Coronary artery (tissue), 2 donors: ENCODE measurements around the gene CCDC157.
A peak's percentile ranks its signal among the peaks of the same experiment; 100 is the strongest.

Experiments
- DNase-seq: peaks from one replicate; pipeline ENCODE4 v3.0.0-alpha.2; 2017; ENCODE audit warnings: low spot score
- H3K27ac ChIP-seq, 2 donors: fragments of 200-600 bp; sonication (generic); one replicate each; pipeline ENCODE4 v1.5.1; 2016 to 2019
- H3K4me3 ChIP-seq: fragments of 200-600 bp; sonication (generic); 2 replicates; pipeline ENCODE4 v1.5.1; 2016; ENCODE audit warnings: mild to moderate bottlenecking, moderate library complexity
- TF ChIP-seq, protein P1 (sequence below): fragments of 200-600 bp; sonication (generic); IDR thresholded peaks from one replicate; pipeline ENCODE4 v1.5.1; 2019; ENCODE audit warnings: antibody characterized with exemption

The CCDC157 gene

DNA sequence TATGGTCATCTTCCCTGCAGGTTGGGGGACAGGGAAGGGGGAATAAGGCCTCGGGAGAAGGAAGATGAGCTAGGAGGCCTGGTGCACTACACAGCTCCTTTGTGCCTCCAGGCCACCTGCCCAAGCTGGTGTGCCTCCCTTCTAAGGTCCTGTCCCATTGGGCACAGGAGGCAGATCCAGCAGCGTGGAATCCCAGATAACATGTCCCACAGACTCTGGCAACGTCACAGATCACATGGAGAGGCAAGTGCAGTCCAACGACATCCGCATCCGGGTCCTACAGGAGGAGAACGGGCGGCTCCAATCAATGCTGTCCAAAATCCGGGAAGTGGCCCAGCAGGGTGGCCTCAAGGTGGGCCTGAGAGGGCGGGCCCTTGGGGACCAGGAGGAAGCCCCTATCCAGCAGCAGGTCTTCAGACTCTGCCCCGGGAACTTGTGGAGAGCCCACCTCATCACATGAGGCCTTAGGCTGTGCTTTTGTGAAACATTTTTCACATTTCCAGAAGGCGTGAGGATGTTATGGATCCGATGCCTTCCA, 18.6 kb downstream of the CCDC157 start:
- no peak for DNase-seq
- Histone ChIP-seq H3K4me3 (no peak overlapping the region), H3K27ac (no peak overlapping the region)
- TF ChIP-seq, protein P1, sequence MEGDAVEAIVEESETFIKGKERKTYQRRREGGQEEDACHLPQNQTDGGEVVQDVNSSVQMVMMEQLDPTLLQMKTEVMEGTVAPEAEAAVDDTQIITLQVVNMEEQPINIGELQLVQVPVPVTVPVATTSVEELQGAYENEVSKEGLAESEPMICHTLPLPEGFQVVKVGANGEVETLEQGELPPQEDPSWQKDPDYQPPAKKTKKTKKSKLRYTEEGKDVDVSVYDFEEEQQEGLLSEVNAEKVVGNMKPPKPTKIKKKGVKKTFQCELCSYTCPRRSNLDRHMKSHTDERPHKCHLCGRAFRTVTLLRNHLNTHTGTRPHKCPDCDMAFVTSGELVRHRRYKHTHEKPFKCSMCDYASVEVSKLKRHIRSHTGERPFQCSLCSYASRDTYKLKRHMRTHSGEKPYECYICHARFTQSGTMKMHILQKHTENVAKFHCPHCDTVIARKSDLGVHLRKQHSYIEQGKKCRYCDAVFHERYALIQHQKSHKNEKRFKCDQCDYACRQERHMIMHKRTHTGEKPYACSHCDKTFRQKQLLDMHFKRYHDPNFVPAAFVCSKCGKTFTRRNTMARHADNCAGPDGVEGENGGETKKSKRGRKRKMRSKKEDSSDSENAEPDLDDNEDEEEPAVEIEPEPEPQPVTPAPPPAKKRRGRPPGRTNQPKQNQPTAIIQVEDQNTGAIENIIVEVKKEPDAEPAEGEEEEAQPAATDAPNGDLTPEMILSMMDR, result no peak

DNA sequence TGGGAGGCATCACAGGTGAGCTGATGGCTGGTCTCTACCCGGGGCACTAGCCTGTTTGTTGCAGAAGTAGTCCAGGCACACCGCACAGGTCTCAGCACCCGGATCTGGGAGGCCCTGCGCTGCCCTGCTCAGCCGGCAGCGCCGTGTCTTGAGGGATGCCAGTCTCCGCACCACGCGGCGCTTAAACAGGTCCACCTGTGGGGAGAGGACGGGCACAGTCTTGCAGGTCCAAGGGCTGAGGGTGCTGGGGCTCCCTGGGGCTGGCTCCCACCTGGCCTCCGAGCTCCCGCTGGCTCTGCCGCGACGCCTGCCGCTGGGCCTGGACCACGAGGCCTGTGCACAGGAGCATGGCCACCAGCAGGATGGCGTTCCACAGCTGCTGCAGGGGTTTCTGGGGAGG, 23.2 kb downstream of the CCDC157 start:
- Histone ChIP-seq H3K27ac (no peak overlapping the region), H3K4me3 (no peak overlapping the region)
- no peak for DNase-seq
- TF ChIP-seq, protein P1, result no peak

DNA sequence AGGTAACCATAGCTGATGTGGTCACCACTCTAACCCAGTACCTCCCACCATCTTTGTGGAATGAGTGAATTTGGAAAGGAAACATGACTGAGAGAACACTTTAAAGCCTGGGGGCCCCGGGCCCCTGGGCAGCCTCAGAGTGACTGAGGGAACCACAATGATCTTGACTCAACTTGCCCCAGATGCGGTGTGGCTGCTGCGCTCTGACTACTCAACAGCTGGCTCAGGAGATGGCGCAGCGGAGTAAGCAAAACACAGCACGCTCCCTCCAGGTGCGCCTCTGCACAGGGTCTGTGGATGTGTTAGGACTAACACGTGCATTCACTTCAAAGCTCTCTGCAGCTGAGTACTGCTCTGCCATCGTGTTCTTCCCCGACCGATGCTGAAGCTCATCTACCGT, 24.5 kb downstream of the CCDC157 start:
- Histone ChIP-seq H3K4me3 (no peak overlapping the region), H3K27ac (no peak overlapping the region)
- DNase-seq, result no peak
- TF ChIP-seq, protein P1, result no peak

DNA sequence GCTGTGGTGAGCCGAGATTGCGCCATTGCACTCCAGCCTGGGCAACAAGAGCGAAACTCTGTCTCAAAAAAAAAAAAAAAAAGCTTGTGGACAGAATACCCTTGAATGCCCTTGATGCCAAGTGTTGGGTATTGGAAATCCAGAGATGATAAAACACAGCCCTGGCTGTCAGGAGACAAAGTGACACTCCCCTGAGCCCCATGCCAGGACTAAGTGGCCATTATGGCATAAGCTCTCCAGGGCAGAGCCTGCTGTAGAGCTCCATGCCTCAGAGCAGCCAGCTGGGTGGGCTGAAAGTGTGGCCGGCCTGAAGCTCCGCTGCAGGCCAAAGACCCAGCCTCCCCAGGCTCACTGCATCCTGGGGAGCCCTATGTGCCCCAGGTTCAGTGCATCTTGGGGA, 25.5 kb downstream of the CCDC157 start:
- TF ChIP-seq, protein P1, result no peak
- no peak for DNase-seq
- no peak overlapping the region for H3K27ac ChIP-seq

DNA sequence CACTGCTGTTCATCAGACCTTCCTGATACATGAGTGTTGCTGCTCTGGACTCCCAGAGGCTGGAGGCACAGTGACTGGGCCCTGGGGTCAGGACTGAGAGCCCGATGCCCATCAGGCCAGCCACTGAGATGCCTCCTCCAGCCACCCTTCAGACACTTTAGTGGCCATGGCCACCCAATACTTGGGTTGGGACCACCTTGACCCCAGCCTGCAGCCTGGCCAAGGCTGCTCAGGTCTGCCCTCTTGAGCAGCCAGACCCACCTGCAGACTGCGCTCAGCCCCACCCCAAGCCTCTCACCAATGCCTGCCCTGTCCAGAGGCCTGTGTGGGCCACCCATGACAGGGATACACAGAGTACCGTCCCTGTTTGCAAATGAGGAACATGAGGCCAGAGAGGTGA, 26.3 kb downstream of the CCDC157 start:
- no peak for DNase-seq
- H3K4me3 ChIP-seq, result no peak overlapping the region
- TF ChIP-seq, protein P1, result no peak
- no peak overlapping the region for H3K27ac ChIP-seq

More for the DNA sequence above, 25.5 kb downstream of the CCDC157 start:
- H3K4me3 ChIP-seq, result no peak overlapping the region

DNA sequence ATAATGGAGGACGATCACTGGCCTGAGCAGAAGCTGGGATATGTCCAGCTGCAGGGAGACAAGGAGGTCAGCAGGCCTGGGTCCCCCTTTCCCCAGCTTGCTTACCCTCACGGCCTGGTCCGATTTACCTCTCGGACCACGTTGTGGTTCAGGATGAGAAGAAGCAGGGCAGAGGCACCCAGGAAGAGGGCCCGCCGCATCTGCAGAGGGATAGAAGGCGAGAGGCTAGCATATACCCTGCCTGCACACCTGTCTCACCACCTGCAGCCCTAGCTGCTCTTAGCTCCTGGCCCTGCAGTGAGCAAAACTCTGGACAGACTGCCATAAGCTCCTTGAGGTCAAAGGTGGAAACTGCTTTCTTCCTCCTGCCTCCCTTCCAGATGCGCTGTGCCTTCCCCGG, 29.1 kb downstream of the CCDC157 start:
- DNase-seq, result no peak
- Histone ChIP-seq H3K4me3 (no peak overlapping the region), H3K27ac (no peak overlapping the region)
- TF ChIP-seq, protein P1, result no peak

DNA sequence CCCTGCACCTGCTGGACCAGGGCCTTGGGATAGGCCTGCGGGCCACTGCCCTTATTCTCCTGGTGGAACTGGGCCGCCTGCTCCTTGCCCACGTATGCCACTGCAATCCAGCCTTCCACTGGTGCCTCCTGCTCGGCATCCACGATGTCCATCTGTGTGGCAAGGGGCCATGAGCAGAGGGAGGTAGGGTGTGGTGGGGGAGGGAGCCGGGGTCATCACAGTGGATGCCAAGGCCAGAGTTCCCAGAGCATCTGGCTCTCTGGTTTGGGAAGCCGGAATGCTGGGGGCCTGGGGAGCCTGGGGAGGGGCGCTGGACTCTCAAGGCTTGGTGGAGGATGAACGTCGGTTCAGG, 29.8 kb downstream of the CCDC157 start:
- TF ChIP-seq, protein P1, result no peak
- Histone ChIP-seq H3K4me3 (peak overlapping the region; percentile 78), H3K27ac (peak overlapping the region; percentile 50 to 93)
- DNase-seq, result peak; percentile 79
